Measurements from ENCODE around the gene S1PR5. TPM values are rescaled to one million over a fixed set of nuclear protein-coding genes. Genes with fewer than 3 reads are reported as not detected.

Gene S1PR5
- total and polyA plus RNA-seq, 4 donors = 0.17 to 0.56 (median 0.34) TPM

DNA sequence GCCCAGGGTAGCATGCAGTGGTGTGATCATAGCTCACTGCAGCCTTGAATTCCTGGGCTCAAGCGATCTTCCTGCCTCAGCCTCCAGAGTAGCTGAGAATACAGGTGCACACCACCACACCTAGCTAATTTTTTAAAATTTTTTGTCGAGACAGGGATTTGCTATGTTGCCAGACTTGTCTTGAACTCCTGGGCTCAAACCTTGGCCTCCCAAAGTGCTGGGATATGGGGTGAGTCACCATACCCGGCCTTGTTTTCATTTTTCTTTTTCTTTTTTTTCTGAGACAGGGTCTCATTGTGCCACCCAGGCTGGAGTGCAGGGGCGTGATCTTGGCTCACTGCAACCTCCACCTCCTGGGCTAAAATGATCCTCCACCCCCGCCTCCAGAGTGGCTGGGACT is 52.8 kb downstream of the S1PR5 start (continued):
- TF ChIP-seq, protein P1, sequence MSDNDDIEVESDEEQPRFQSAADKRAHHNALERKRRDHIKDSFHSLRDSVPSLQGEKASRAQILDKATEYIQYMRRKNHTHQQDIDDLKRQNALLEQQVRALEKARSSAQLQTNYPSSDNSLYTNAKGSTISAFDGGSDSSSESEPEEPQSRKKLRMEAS (IDR thresholded peaks at IDR 0.05) = no peak
- TF ChIP-seq, protein P2, sequence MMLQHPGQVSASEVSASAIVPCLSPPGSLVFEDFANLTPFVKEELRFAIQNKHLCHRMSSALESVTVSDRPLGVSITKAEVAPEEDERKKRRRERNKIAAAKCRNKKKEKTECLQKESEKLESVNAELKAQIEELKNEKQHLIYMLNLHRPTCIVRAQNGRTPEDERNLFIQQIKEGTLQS (IDR thresholded peaks at IDR 0.05) = no peak
- TF ChIP-seq GABPA (IDR thresholded peaks at IDR 0.05 in 1 of 2, conservative IDR thresholded peaks at IDR 0.05 in 1 of 2) = no peak

Small RNA genes lying within 50 kb of the gene (small RNA-seq; reads per million reads assigned to genes)
- gene MIR1238 (not detected), gene RNU7-140P (not detected)

Other genes with a start within 250 kb of the S1PR5 start
- 10 to 100 TPM; 20.5 to 26.3 TPM for gene ICAM1, start 246.3 kb downstream of the S1PR5 start, total RNA-seq
- gene ICAM1, start 246.3 kb downstream of the S1PR5 start, polyA plus RNA-seq = 10 to 100 TPM in 1 of 2 donors, 1 to 10 TPM in 1; 7.8 to 19.1 TPM
- 10 to 100 TPM in 1 of 2 donors, under 1 TPM in 1; 0.33 to 74.1 TPM for gene ICAM4, start 230.5 kb downstream of the S1PR5 start, total RNA-seq
- gene ICAM4, start 230.5 kb downstream of the S1PR5 start, polyA plus RNA-seq = under 1 TPM in 1 of 2 donors, not detected in 1; 0.05 TPM
- gene ICAM5, start 227.5 kb downstream of the S1PR5 start, total RNA-seq = 1 to 10 TPM; 1.0 to 2.5 TPM
- under 1 TPM in 1 of 2 donors, not detected in 1; 0.02 TPM for gene ICAM5, start 227.5 kb downstream of the S1PR5 start, polyA plus RNA-seq
- under 1 TPM; 0.61 to 0.75 TPM for gene ZGLP1, start 207.6 kb downstream of the S1PR5 start, total RNA-seq
- gene ZGLP1, start 207.6 kb downstream of the S1PR5 start, polyA plus RNA-seq = 1 to 10 TPM in 1 of 2 donors, under 1 TPM in 1; 0.89 to 1.2 TPM
- 1 to 10 TPM; 5.8 to 5.9 TPM for gene FDX2, start 201.4 kb downstream of the S1PR5 start, total RNA-seq
- 10 to 100 TPM; 14.1 to 18.7 TPM for gene FDX2, start 201.4 kb downstream of the S1PR5 start, polyA plus RNA-seq
- gene RAVER1, start 183.9 kb downstream of the S1PR5 start, total RNA-seq = 10 to 100 TPM in 1 of 2 donors, 1 to 10 TPM in 1; 6.4 to 13.6 TPM
- gene RAVER1, start 183.9 kb downstream of the S1PR5 start, polyA plus RNA-seq = 1 to 10 TPM; 2.1 to 5.9 TPM
- gene ICAM3, start 177.8 kb downstream of the S1PR5 start, total RNA-seq = 10 to 100 TPM; 15.9 to 18.1 TPM
- 10 to 100 TPM; 24.0 to 62.8 TPM for gene ICAM3, start 177.8 kb downstream of the S1PR5 start, polyA plus RNA-seq
- gene TYK2, start 136.9 kb downstream of the S1PR5 start, total RNA-seq = 10 to 100 TPM; 59.2 to 60.0 TPM
- 10 to 100 TPM; 47.9 to 63.1 TPM for gene TYK2, start 136.9 kb downstream of the S1PR5 start, polyA plus RNA-seq
- 10 to 100 TPM; 46.0 to 52.3 TPM for gene CDC37, start 113.9 kb downstream of the S1PR5 start, total RNA-seq
- gene CDC37, start 113.9 kb downstream of the S1PR5 start, polyA plus RNA-seq = 10 to 100 TPM; 61.2 to 69.9 TPM
- gene PDE4A, start 96.9 kb downstream of the S1PR5 start, total RNA-seq = 1 to 10 TPM; 1.1 to 2.3 TPM
- 1 to 10 TPM in 1 of 2 donors, under 1 TPM in 1; 0.90 to 1.5 TPM for gene PDE4A, start 96.9 kb downstream of the S1PR5 start, polyA plus RNA-seq
- 10 to 100 TPM; 45.4 to 62.3 TPM for gene KEAP1, start 14.1 kb downstream of the S1PR5 start, total RNA-seq
- gene KEAP1, start 14.1 kb downstream of the S1PR5 start, polyA plus RNA-seq = 10 to 100 TPM; 44.3 to 50.6 TPM
- 10 to 100 TPM; 10.1 to 44.4 TPM for gene ATG4D, start 26.5 kb upstream of the S1PR5 start, total RNA-seq
- 10 to 100 TPM in 1 of 2 donors, 1 to 10 TPM in 1; 4.7 to 12.1 TPM for gene ATG4D, start 26.5 kb upstream of the S1PR5 start, polyA plus RNA-seq
- 10 to 100 TPM in 1 of 2 donors, 1 to 10 TPM in 1; 7.0 to 14.1 TPM for gene KRI1, start 48.6 kb upstream of the S1PR5 start, total RNA-seq
- gene KRI1, start 48.6 kb upstream of the S1PR5 start, polyA plus RNA-seq = 1 to 10 TPM; 4.6 to 7.1 TPM
- 10 to 100 TPM in 1 of 2 donors, 1 to 10 TPM in 1; 2.7 to 86.4 TPM for gene CDKN2D, start 51.5 kb upstream of the S1PR5 start, total RNA-seq
- 1 to 10 TPM; 1.6 to 4.4 TPM for gene CDKN2D, start 51.5 kb upstream of the S1PR5 start, polyA plus RNA-seq
- 1 to 10 TPM in 1 of 2 donors, under 1 TPM in 1; 0.42 to 1.3 TPM for gene AP1M2, start 69.9 kb upstream of the S1PR5 start, total RNA-seq
- under 1 TPM; 0.57 to 0.83 TPM for gene AP1M2, start 69.9 kb upstream of the S1PR5 start, polyA plus RNA-seq
- 10 to 100 TPM; 13.0 to 21.6 TPM for gene SLC44A2, start 108.1 kb upstream of the S1PR5 start, total RNA-seq
- gene SLC44A2, start 108.1 kb upstream of the S1PR5 start, polyA plus RNA-seq = 10 to 100 TPM; 12.0 to 13.9 TPM
- gene ILF3, start 136.9 kb upstream of the S1PR5 start, total RNA-seq = 10 to 100 TPM; 53.8 to 85.1 TPM
- gene ILF3, start 136.9 kb upstream of the S1PR5 start, polyA plus RNA-seq = 10 to 100 TPM; 31.7 to 32.0 TPM
- gene QTRT1, start 184.0 kb upstream of the S1PR5 start, total RNA-seq = 10 to 100 TPM; 13.2 to 28.3 TPM
- gene QTRT1, start 184.0 kb upstream of the S1PR5 start, polyA plus RNA-seq = 10 to 100 TPM; 17.1 to 38.1 TPM
- 10 to 100 TPM; 79.5 to 95.1 TPM for gene DNM2, start 200.6 kb upstream of the S1PR5 start, total RNA-seq
- gene DNM2, start 200.6 kb upstream of the S1PR5 start, polyA plus RNA-seq = 10 to 100 TPM; 23.1 to 38.6 TPM

All from liver (tissue), 6 donors.